Chondrocyte (in vitro differentiated cells): ENCODE results near the gene INTS11. TPM values are rescaled to one million over a fixed set of nuclear protein-coding genes. Genes with fewer than 3 reads are reported as not detected.

Source experiments
- DNase-seq: peaks from one replicate; pipeline ENCODE4 v3.0.0; 2021; ENCODE audit warnings: mixed read lengths, low spot score
- H3K27ac Mint-ChIP-seq: one replicate; pipeline ENCODE4 v1.8.0; 2021; ENCODE audit warnings: mild to moderate bottlenecking, moderate library complexity, mixed read lengths; ENCODE audit not compliant: unreplicated experiment
- H3K27me3 Mint-ChIP-seq: 2 replicates; pipeline ENCODE4 v1.8.0; 2021; ENCODE audit warnings: low read depth, mixed read lengths
- H3K36me3 Mint-ChIP-seq: 2 replicates; pipeline ENCODE4 v1.8.0; 2021; ENCODE audit warnings: low read depth, mixed read lengths
- H3K4me1 Mint-ChIP-seq: 2 replicates; pipeline ENCODE4 v1.8.0; 2021; ENCODE audit warnings: low read depth, mild to moderate bottlenecking, mixed read lengths
- H3K4me3 Mint-ChIP-seq: one replicate; pipeline ENCODE4 v1.8.0; 2021; ENCODE audit warnings: mild to moderate bottlenecking, moderate library complexity, mixed read lengths; ENCODE audit not compliant: unreplicated experiment
- H3K9me3 Mint-ChIP-seq: 2 replicates; pipeline ENCODE4 v1.8.0; 2021; ENCODE audit warnings: low read depth, mixed read lengths
- total RNA-seq: library from RNA; stranded (reverse); gene quantifications from 3 replicates; pipeline ENCODE4 v1.2.1, GENCODE V29; 2021
- TF ChIP-seq, protein P1 (sequence below): fragments of 200-600 bp; sonication (generic); IDR thresholded peaks from 2 replicates; pipeline ENCODE4 v1.5.0; 2021; ENCODE audit warnings: antibody characterized with exemption, mild to moderate bottlenecking, moderate library complexity

Gene INTS11
- total RNA-seq, 1 donor from 2014 or later: 73.8 TPM

DNA sequence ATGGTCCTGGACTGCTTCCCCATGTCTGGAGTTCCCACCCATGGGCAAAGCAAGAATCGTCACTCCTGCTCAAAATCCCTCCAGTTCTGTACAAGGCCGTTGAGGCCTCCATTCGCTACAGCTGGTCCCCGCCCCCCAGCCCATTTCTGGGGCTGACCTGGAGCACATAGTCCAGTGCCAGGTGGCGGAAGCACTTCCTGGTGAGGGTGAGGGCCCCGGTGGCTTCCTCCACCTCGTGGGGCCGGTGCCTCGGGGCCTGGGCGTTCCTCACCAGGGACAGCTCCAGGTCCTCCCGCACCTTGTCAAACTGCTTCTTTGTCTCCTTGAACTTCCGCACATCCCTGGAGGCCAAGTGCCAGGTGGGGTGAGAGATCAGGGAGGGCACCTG is 24.1 kb downstream of the INTS11 start:
- DNase-seq: no peak
- Mint-ChIP-seq H3K36me3 (no peaks in the 10 kb centered on the region), H3K4me3 (no peak overlapping the region), H3K4me1 (peaks cover 11% of the 10 kb centered on the region), H3K27me3 (no peaks in the 10 kb centered on the region), H3K27ac (no peak overlapping the region), H3K9me3 (no peaks in the 10 kb centered on the region)
- TF ChIP-seq, protein P1, sequence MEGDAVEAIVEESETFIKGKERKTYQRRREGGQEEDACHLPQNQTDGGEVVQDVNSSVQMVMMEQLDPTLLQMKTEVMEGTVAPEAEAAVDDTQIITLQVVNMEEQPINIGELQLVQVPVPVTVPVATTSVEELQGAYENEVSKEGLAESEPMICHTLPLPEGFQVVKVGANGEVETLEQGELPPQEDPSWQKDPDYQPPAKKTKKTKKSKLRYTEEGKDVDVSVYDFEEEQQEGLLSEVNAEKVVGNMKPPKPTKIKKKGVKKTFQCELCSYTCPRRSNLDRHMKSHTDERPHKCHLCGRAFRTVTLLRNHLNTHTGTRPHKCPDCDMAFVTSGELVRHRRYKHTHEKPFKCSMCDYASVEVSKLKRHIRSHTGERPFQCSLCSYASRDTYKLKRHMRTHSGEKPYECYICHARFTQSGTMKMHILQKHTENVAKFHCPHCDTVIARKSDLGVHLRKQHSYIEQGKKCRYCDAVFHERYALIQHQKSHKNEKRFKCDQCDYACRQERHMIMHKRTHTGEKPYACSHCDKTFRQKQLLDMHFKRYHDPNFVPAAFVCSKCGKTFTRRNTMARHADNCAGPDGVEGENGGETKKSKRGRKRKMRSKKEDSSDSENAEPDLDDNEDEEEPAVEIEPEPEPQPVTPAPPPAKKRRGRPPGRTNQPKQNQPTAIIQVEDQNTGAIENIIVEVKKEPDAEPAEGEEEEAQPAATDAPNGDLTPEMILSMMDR: peak; percentile 31

DNA sequence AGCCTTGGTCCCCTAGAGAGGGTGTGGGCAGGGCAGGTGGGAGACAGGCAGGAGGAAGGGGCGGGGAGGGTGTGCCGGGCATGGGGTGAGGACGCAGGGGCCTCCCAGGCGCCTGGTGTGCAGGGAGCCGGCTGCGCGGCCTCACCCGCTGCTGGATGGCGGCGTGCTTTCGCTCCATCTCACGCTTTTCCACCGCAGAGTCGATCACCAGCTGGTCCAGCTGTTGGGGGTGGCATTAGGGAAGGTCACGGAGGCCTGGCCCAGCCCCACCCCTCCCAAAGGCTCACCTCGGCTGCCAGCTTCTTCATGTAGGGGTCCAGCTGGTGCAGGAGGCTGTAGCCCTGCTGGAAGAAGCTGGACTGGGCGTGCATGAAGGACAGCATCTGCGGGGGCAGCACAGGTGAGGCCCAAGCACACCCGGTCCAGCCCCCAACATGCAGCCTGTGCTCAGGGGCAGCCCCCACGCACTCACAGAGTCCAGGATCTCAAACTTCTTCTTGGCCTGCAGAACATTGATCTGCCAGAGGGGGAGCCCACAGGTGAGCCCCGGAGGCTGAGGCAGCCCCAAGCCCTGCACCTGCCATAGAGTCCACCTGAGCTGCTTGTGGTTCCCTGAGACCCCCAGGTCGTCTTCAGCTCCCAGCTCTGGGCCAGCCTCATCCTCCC is 24.6 kb downstream of the INTS11 start:
- H3K4me1 Mint-ChIP-seq: peaks cover 6% of the 10 kb centered on the region
- no peak overlapping the region for H3K4me3 Mint-ChIP-seq
- TF ChIP-seq, protein P1: peak; percentile 58
- no peak overlapping the region for H3K27ac Mint-ChIP-seq
- no peaks in the 10 kb centered on the region for H3K9me3 Mint-ChIP-seq
- DNase-seq: no peak
- H3K36me3 Mint-ChIP-seq: no peaks in the 10 kb centered on the region
- no peaks in the 10 kb centered on the region for H3K27me3 Mint-ChIP-seq

- Mint-ChIP-seq H3K27me3 (no peaks in the 10 kb centered on the region), H3K27ac (no peak overlapping the region), H3K4me3 (no peak overlapping the region), H3K4me1 (no peaks in the 10 kb centered on the region), H3K36me3 (no peaks in the 10 kb centered on the region), H3K9me3 (no peaks in the 10 kb centered on the region)
- no peak for DNase-seq
- TF ChIP-seq, protein P1: no peak
These were observed 25.4 kb downstream of the INTS11 start for GRCh38 chr1:1298861-1299685.

- no peak for DNase-seq
- H3K27me3 Mint-ChIP-seq: no peaks in the 10 kb centered on the region
- H3K27ac Mint-ChIP-seq: no peak overlapping the region
- TF ChIP-seq, protein P1: no peak
- H3K4me3 Mint-ChIP-seq: no peak overlapping the region
- H3K36me3 Mint-ChIP-seq: no peaks in the 10 kb centered on the region
- H3K9me3 Mint-ChIP-seq: no peaks in the 10 kb centered on the region
- H3K4me1 Mint-ChIP-seq: no peaks in the 10 kb centered on the region
These were observed 26.5 kb downstream of the INTS11 start for GRCh38 chr1:1297802-1298424.
